NAMALWA (cell line): ENCODE data around the gene PARVA.

ENCODE experiments used
- DNase-seq: peaks from one replicate; pipeline ENCODE4 v3.0.0-alpha.2; 2015; ENCODE audit warnings: low spot score

PARVA gene

GRCh38 chr11:12459865-12460444, 82.6 kb downstream of the PARVA start:
- no peak for DNase-seq

GRCh38 chr11:12460466-12460865, 83.1 kb downstream of the PARVA start:
- no peak for DNase-seq

GRCh38 chr11:12461516-12461915, 84.1 kb downstream of the PARVA start:
- DNase-seq, result no peak

- no peak for DNase-seq
Observed at GRCh38 chr11:12464303-12464702, 86.9 kb downstream of the PARVA start.

GRCh38 chr11:12465332-12465731, 88.0 kb downstream of the PARVA start:
- DNase-seq, result no peak

- no peak for DNase-seq
Observed at GRCh38 chr11:12467610-12468009, 90.2 kb downstream of the PARVA start.

- DNase-seq, result no peak
Observed at GRCh38 chr11:12469451-12469850, 92.1 kb downstream of the PARVA start.

GRCh38 chr11:12470236-12470635, 92.9 kb downstream of the PARVA start:
- DNase-seq, result no peak

- no peak for DNase-seq
Observed at GRCh38 chr11:12472401-12473005, 95.1 kb downstream of the PARVA start.

GRCh38 chr11:12473381-12473780, 96.0 kb downstream of the PARVA start:
- no peak for DNase-seq

- no peak for DNase-seq
Observed at GRCh38 chr11:12474871-12475270, 97.5 kb downstream of the PARVA start.

- DNase-seq, result no peak
Observed at GRCh38 chr11:12478743-12479142, 101.4 kb downstream of the PARVA start.

GRCh38 chr11:12480401-12480800, 103.0 kb downstream of the PARVA start:
- DNase-seq, result no peak

- no peak for DNase-seq
Observed at GRCh38 chr11:12482839-12483238, 105.5 kb downstream of the PARVA start.

- DNase-seq, result no peak
Observed at GRCh38 chr11:12483604-12484003, 106.2 kb downstream of the PARVA start.

- DNase-seq, result no peak
Observed at GRCh38 chr11:12485328-12485727, 108.0 kb downstream of the PARVA start.

- no peak for DNase-seq
Observed at GRCh38 chr11:12489246-12489772, 111.9 kb downstream of the PARVA start.

GRCh38 chr11:12494699-12495098, 117.3 kb downstream of the PARVA start:
- DNase-seq, result no peak

GRCh38 chr11:12496181-12497025, 119.0 kb downstream of the PARVA start:
- no peak for DNase-seq

GRCh38 chr11:12497431-12497830, 120.1 kb downstream of the PARVA start:
- DNase-seq, result no peak

- no peak for DNase-seq
Observed at GRCh38 chr11:12499071-12499470, 121.7 kb downstream of the PARVA start.

GRCh38 chr11:12502046-12502445, 124.7 kb downstream of the PARVA start:
- DNase-seq, result no peak

GRCh38 chr11:12503039-12503484, 125.7 kb downstream of the PARVA start:
- DNase-seq, result no peak
